ENCODE results near the gene TEX261. TPM values are rescaled to one million over a fixed set of nuclear protein-coding genes. Genes with fewer than 3 reads are reported as not detected.
A peak's percentile ranks its signal among the peaks of the same experiment; 100 is the strongest.

Gene TEX261
- total and polyA plus RNA-seq, 2 donors from 2014 or later, result 35.9 to 56.1 TPM

DNA sequence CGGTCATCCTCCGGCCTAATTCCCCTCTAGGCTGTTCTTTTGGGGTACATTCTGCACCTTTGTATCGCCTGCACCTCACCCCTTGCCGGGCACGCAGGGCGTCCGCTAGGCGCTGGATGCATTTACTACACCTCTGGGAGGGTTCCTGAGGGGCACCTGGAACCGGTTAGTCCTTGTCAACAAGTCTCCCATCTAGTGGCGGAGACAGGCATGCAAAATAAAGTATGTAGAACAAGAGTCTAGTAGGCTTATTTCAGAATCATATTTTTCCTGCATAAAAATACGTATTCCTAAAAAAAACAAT is 705 bp upstream of the TEX261 start:
- DNase-seq, result peak in 4 of 5 donors; percentile 47 to 76 (median 64)
- intact Hi-C loops (cut with DNase I), result no loop called here
- Histone ChIP-seq H3K4me1 (ENCODE audit: control insufficient read depth in 2 of 3, insufficient read depth in 2 of 3, low read depth in 1 of 3, low read length in 3 of 3) (peaks cover 0 to 16% (median 14%) of the 10 kb centered on the region in 3 donors), H3K9me3 (ENCODE audit: control insufficient read depth in 2 of 3, insufficient read depth in 1 of 3, low read length in 3 of 3) (no peaks in the 10 kb centered on the region), H3K4me3 (ENCODE audit: low read length in 3 of 3) (peak overlapping the region; percentile 67 to 81 (median 71)), H3K9ac (ENCODE audit: low read length in 3 of 3) (peak overlapping the region; percentile 44 to 77 (median 48)), H3K27me3 (ENCODE audit: control insufficient read depth, insufficient read depth, low read length) (no peaks in the 10 kb centered on the region), H3K36me3 (ENCODE audit: control insufficient read depth in 2 of 3, insufficient read depth in 3 of 3, low read length in 3 of 3) (peaks cover 0 to 6% (median 5%) of the 10 kb centered on the region in 3 donors), H3K27ac (ENCODE audit: low read depth in 2 of 2, low read length in 2 of 2) (no peak overlapping the region)
- no peak for FAIRE-seq
- TF ChIP-seq, protein P1, sequence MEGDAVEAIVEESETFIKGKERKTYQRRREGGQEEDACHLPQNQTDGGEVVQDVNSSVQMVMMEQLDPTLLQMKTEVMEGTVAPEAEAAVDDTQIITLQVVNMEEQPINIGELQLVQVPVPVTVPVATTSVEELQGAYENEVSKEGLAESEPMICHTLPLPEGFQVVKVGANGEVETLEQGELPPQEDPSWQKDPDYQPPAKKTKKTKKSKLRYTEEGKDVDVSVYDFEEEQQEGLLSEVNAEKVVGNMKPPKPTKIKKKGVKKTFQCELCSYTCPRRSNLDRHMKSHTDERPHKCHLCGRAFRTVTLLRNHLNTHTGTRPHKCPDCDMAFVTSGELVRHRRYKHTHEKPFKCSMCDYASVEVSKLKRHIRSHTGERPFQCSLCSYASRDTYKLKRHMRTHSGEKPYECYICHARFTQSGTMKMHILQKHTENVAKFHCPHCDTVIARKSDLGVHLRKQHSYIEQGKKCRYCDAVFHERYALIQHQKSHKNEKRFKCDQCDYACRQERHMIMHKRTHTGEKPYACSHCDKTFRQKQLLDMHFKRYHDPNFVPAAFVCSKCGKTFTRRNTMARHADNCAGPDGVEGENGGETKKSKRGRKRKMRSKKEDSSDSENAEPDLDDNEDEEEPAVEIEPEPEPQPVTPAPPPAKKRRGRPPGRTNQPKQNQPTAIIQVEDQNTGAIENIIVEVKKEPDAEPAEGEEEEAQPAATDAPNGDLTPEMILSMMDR (IDR thresholded peaks at IDR 0.05; ENCODE audit: borderline replicate concordance, extremely low read depth, insufficient read depth), result peak; percentile 39

DNA sequence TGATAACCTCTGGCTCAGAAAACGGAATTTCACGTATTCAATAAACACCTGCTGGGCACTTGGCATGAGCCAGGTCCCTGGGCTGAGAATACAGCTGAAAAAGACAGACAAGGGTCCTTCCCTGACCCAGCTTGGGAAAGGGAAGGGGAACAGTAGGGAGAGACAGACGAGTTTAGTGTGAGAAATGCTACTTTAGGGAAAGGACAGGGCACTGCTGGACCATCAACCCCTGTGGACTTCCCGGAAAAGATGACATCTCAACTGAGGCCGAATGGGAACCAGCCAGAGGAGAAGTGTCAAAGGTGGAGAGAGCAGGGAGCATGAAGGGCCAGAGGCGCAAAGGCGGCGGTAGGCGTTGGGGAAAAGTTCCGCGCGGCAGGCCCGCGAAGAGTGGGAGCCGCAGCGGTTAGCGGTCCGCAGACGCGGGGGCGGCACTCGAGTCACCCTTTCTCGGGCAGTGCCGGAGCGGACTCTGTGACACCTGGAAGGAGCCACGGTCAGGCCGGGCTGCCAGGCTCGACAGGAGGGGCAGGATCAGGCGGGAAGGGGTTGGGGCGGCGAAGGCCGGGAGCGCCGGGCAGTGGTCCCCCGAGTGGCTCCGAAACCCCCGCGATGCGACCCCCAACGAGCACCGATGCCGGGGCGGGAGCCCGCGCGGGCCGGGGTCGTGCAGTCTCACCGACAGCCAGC is 519 bp downstream of the TEX261 start:
- peak in 1 of 5 donors; percentile 50 for DNase-seq
- FAIRE-seq, result no peak
- Histone ChIP-seq H3K27me3 (ENCODE audit: control insufficient read depth, insufficient read depth, low read length) (no peaks in the 10 kb centered on the region), H3K4me3 (ENCODE audit: low read length in 3 of 3) (peak overlapping the region; percentile 75 to 96 (median 81)), H3K9me3 (ENCODE audit: control insufficient read depth in 2 of 3, insufficient read depth in 1 of 3, low read length in 3 of 3) (no peaks in the 10 kb centered on the region), H3K27ac (ENCODE audit: low read depth in 2 of 2, low read length in 2 of 2) (peak overlapping the region; percentile 44 to 51), H3K9ac (ENCODE audit: low read length in 3 of 3) (peak overlapping the region; percentile 50 to 94 (median 85)), H3K4me1 (ENCODE audit: control insufficient read depth in 2 of 3, insufficient read depth in 2 of 3, low read depth in 1 of 3, low read length in 3 of 3) (peaks cover 0 to 16% (median 14%) of the 10 kb centered on the region in 3 donors), H3K36me3 (ENCODE audit: control insufficient read depth in 2 of 3, insufficient read depth in 3 of 3, low read length in 3 of 3) (peaks cover 0 to 14% (median 10%) of the 10 kb centered on the region in 3 donors)
- TF ChIP-seq, protein P1 (IDR thresholded peaks at IDR 0.05; ENCODE audit: borderline replicate concordance, extremely low read depth, insufficient read depth), result no peak
- intact Hi-C loops (cut with DNase I), result no loop called here

DNA sequence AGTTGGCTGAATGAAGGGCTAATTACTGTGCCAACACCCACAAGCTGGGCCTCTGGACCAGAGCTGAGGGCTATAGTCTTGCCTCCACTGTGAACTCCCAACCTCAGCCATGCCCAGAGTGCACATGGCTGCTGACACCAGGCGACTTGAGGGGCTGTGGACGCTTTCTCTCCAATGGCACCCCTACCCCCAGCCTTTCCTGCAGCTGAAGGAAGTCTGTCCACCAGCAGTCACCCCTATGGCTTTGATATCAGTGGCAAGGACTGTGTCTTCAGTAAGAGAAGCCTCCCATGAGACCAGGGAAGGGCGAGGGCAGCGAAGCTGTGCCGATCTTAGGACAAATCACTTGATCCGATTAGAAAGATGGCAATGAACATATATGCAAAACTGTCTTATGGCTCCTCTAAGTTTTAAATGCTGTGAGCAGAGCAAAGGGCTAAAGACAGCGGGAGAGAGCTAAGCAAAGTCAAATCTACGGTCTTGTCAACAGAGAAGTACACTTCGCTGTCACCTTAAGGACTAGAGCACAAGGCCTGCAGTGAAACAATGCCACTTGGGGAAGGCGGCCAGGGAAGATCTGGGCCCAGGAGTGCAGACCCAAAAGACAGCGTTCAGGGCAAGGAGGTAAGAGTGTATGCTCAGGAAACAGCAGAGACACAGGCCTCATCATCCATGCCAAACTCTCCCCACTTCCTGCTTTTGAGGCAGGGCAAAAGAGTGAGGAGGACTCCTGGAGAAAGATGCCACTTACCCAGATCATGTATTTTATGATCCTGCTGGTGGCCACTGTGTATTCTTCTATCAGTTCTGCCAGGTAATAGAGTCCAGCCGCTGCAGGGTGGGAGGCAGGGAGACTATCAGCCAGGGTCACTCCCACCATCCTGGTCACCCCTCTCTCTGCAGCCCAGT is 1.5 kb downstream of the TEX261 start:
- Histone ChIP-seq H3K4me1 (ENCODE audit: control insufficient read depth in 2 of 3, insufficient read depth in 2 of 3, low read depth in 1 of 3, low read length in 3 of 3) (peaks cover 0 to 16% (median 14%) of the 10 kb centered on the region in 3 donors), H3K9ac (ENCODE audit: low read length in 3 of 3) (peak overlapping the region in 2 of 3 donors; percentile 85 to 94), H3K36me3 (ENCODE audit: control insufficient read depth in 2 of 3, insufficient read depth in 3 of 3, low read length in 3 of 3) (peaks cover 0 to 22% (median 15%) of the 10 kb centered on the region in 3 donors), H3K27ac (ENCODE audit: low read depth in 2 of 2, low read length in 2 of 2) (no peak overlapping the region), H3K27me3 (ENCODE audit: control insufficient read depth, insufficient read depth, low read length) (no peaks in the 10 kb centered on the region), H3K9me3 (ENCODE audit: control insufficient read depth in 2 of 3, insufficient read depth in 1 of 3, low read length in 3 of 3) (no peaks in the 10 kb centered on the region), H3K4me3 (ENCODE audit: low read length in 3 of 3) (peak overlapping the region; percentile 30 to 96 (median 81))
- DNase-seq (no peak), FAIRE-seq (no peak)
- TF ChIP-seq, protein P1 (IDR thresholded peaks at IDR 0.05; ENCODE audit: borderline replicate concordance, extremely low read depth, insufficient read depth), result no peak
- intact Hi-C loops (cut with DNase I), result no loop called here

Measured in kidney (tissue), 14 donors.